Loucy (cell line): ENCODE results near the gene SPC24.

Experiments
- H2AFZ ChIP-seq: fragments of 200-600 bp; sonication (generic); 2 replicates; pipeline ENCODE4 v1.6.0; 2016; ENCODE audit warnings: antibody characterized with exemption, mild to moderate bottlenecking, low read length, moderate library complexity
- H3F3A ChIP-seq: fragments of 200-600 bp; 2 replicates; pipeline ENCODE4 v1.6.0; 2016; ENCODE audit warnings: antibody characterized with exemption, low read depth, mild to moderate bottlenecking
- H3K27me3 ChIP-seq: fragments of 200-600 bp; sonication (generic); 2 replicates; pipeline ENCODE4 v1.6.1; 2014; ENCODE audit warnings: low read length, mild to moderate bottlenecking; ENCODE audit not compliant: insufficient read depth, poor library complexity, severe bottlenecking
- H3K36me3 ChIP-seq: fragments of 200-600 bp; sonication (generic); 2 replicates; pipeline ENCODE4 v1.6.1; 2016; ENCODE audit warnings: low read length; ENCODE audit not compliant: insufficient read depth
- H3K4me1 ChIP-seq: fragments of 200-600 bp; sonication (generic); 2 replicates; pipeline ENCODE4 v1.5.1; 2014; ENCODE audit warnings: low read length, mild to moderate bottlenecking; ENCODE audit not compliant: insufficient read depth, poor library complexity, severe bottlenecking
- H3K4me2 ChIP-seq: fragments of 200-600 bp; sonication (generic); 2 replicates; pipeline ENCODE4 v1.6.0; 2014; ENCODE audit warnings: antibody characterized with exemption, low read length, low read depth, mild to moderate bottlenecking; ENCODE audit not compliant: poor library complexity, severe bottlenecking
- H3K4me3 ChIP-seq: fragments of 200-600 bp; sonication (generic); 2 replicates; pipeline ENCODE4 v1.5.1; 2014; ENCODE audit warnings: low read length, mild to moderate bottlenecking, mixed read lengths; ENCODE audit not compliant: poor library complexity, severe bottlenecking
- H3K79me2 ChIP-seq: fragments of 200-600 bp; sonication (generic); 2 replicates; pipeline ENCODE4 v1.6.1; 2014; ENCODE audit warnings: low read length; ENCODE audit not compliant: insufficient read depth
- H3K9ac ChIP-seq: fragments of 200-600 bp; sonication (generic); 2 replicates; pipeline ENCODE4 v1.6.0; 2014; ENCODE audit warnings: mild to moderate bottlenecking, low read depth, low read length, moderate library complexity; ENCODE audit not compliant: poor library complexity, severe bottlenecking
- H3K9me2 ChIP-seq: fragments of 200-600 bp; sonication (generic); replicated peaks from 2 replicates; pipeline ENCODE4 v1.6.1; 2016; ENCODE audit warnings: low read depth, low read length, mixed read lengths
- H3K9me3 ChIP-seq: fragments of 200-600 bp; sonication (generic); 2 replicates; pipeline ENCODE4 v1.6.1; 2014; ENCODE audit warnings: mild to moderate bottlenecking, antibody characterized with exemption, low read length, low read depth; ENCODE audit not compliant: insufficient read depth
- H4K20me1 ChIP-seq: fragments of 200-600 bp; sonication (generic); 2 replicates; pipeline ENCODE4 v1.6.0; 2014; ENCODE audit warnings: antibody characterized with exemption, low read length, mild to moderate bottlenecking; ENCODE audit not compliant: insufficient read depth, poor library complexity, severe bottlenecking
- EZH2phosphoT487 ChIP-seq: fragments of 200-600 bp; IDR thresholded peaks from 2 replicates; pipeline ENCODE4 v1.6.1; 2018; ENCODE audit warnings: antibody characterized with exemption, mild to moderate bottlenecking, moderate library complexity, borderline replicate concordance
- TF ChIP-seq, protein P1 (sequence below): fragments of 200-600 bp; sonication (generic); conservative IDR thresholded peaks from 2 replicates; pipeline ENCODE4 v1.5.1; 2014; ENCODE audit warnings: mild to moderate bottlenecking, antibody characterized with exemption, low read length

The SPC24 gene

DNA sequence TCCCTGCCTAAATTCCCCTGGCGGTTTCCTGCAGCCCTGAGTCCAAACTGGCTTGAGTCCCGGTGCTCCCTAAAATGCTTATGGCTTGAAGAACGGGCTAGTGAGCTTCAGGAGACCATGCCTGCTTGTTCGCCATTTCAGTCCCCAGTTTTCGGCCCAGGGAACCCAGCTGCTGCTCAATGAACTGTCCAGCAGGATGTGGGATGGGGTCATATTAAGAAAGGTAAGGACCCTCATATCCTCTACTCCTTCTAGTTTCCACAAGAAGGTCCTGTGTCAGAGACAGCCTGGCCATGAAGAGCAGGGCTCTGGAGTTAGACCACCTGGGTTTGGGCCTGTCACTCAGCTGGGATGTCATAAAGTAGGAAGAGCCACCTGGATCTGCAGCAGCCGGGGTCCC lies 17.0 kb upstream of the SPC24 start:
- Histone ChIP-seq H3K36me3 (no peaks in the 10 kb centered on the region), H3K27me3 (no peaks in the 10 kb centered on the region)

DNA sequence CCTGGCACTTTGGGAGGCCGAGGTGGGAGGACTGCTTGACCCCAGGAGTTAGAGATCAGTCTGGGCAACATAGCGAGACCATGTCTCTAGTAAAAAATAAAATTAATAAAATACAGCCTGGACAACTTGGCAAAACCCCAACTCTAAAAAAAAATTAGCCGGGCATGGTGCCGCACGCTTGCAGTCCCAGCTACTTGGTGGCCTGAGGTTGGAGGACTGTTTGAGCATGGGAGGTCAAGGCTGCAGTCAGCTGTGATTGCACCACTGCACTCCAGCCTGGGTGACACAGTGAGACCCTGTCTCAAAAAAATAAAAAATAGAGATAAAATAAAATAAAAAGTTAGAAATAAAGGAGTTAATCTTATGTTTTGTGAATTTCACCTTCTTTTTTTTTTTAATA lies 15.6 kb upstream of the SPC24 start:
- H3K36me3 ChIP-seq: no peaks in the 10 kb centered on the region
- H3K9me2 ChIP-seq: no peaks in the 10 kb centered on the region
- H3K79me2 ChIP-seq: no peaks in the 10 kb centered on the region
- H3K27me3 ChIP-seq: no peaks in the 10 kb centered on the region
- H3K4me1 ChIP-seq: no peaks in the 10 kb centered on the region
- H4K20me1 ChIP-seq: no peaks in the 10 kb centered on the region
- H2AFZ ChIP-seq: no peak overlapping the region
- H3F3A ChIP-seq: no peaks in the 10 kb centered on the region
- H3K4me3 ChIP-seq: no peak overlapping the region
- H3K9me3 ChIP-seq: no peaks in the 10 kb centered on the region
- no peak overlapping the region for H3K4me2 ChIP-seq
- TF ChIP-seq, protein P1, sequence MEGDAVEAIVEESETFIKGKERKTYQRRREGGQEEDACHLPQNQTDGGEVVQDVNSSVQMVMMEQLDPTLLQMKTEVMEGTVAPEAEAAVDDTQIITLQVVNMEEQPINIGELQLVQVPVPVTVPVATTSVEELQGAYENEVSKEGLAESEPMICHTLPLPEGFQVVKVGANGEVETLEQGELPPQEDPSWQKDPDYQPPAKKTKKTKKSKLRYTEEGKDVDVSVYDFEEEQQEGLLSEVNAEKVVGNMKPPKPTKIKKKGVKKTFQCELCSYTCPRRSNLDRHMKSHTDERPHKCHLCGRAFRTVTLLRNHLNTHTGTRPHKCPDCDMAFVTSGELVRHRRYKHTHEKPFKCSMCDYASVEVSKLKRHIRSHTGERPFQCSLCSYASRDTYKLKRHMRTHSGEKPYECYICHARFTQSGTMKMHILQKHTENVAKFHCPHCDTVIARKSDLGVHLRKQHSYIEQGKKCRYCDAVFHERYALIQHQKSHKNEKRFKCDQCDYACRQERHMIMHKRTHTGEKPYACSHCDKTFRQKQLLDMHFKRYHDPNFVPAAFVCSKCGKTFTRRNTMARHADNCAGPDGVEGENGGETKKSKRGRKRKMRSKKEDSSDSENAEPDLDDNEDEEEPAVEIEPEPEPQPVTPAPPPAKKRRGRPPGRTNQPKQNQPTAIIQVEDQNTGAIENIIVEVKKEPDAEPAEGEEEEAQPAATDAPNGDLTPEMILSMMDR: no peak
- no peak for TF ChIP-seq EZH2phosphoT487
- H3K9ac ChIP-seq: no peak overlapping the region

More for the DNA sequence above, 17.0 kb upstream of the SPC24 start:
- TF ChIP-seq, protein P1: no peak
- no peak for TF ChIP-seq EZH2phosphoT487
- H3K9me3 ChIP-seq: no peaks in the 10 kb centered on the region
- H3K9ac ChIP-seq: no peak overlapping the region
- no peaks in the 10 kb centered on the region for H4K20me1 ChIP-seq
- H3F3A ChIP-seq: no peaks in the 10 kb centered on the region
- no peaks in the 10 kb centered on the region for H3K79me2 ChIP-seq
- H3K4me2 ChIP-seq: no peak overlapping the region
- no peaks in the 10 kb centered on the region for H3K9me2 ChIP-seq
- H3K4me1 ChIP-seq: no peaks in the 10 kb centered on the region
- H3K4me3 ChIP-seq: no peak overlapping the region
- H2AFZ ChIP-seq: no peak overlapping the region

DNA sequence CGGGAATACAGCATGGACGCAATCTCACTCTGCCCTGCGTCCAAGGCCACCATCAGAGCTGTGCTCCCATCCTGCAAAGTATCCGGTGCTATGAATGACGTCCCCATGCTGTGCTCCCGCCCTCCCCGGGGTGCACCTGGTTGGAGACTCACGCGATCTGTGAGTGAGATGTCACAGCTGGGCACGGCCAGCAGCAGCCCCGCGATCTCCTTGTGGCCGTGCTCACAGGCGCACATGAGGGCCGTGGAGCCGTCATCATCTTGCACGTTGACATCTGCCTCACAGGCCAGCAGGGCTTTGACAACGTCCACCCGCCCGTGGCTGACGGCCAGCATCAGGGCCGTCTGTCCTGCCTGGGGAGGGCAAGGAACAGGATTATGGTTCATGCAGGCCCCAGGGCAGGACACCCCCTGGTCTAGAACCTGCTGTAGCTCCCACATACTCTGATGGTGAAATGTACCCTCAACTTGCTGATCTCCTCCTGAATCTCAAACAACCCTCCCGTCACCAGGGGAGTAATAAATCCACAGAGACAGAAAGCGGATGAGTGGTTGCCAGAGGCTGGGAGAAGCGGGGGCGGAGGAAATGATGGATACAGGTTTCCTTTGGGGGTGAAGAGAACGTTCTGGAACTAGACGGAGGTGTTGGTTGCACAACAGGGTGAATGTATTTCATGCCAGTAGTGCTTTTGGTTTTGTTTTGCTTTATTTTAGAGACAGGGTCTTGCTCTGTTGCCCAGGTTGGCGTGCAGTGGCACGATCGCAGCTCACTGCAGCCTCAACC lies 14.5 kb upstream of the SPC24 start:
- Histone ChIP-seq H3K4me2 (no peak overlapping the region), H3K79me2 (no peaks in the 10 kb centered on the region), H4K20me1 (no peaks in the 10 kb centered on the region), H3K4me3 (no peak overlapping the region), H3K9me3 (no peaks in the 10 kb centered on the region), H3K36me3 (no peaks in the 10 kb centered on the region), H3K9me2 (no peaks in the 10 kb centered on the region), H3K4me1 (no peaks in the 10 kb centered on the region), H3F3A (no peaks in the 10 kb centered on the region), H3K27me3 (no peaks in the 10 kb centered on the region), H3K9ac (no peak overlapping the region), H2AFZ (no peak overlapping the region)
- TF ChIP-seq, protein P1: no peak
- TF ChIP-seq EZH2phosphoT487: no peak
